Epithelial cell of proximal tubule (primary cell): ENCODE measurements around the gene PGA4. TPM values are rescaled to one million over a fixed set of nuclear protein-coding genes. Genes with fewer than 3 reads are reported as not detected.
"Not testable (repeated sequence)": the region's sequence is repeated elsewhere in the genome, so short reads cannot be mapped to it uniquely, and the experiment has no call there.

Experiments used
- DNase-seq: peaks from one replicate; pipeline ENCODE4 v3.0.0-alpha.2; 2011; ENCODE audit warnings: low read depth
- H3K4me3 ChIP-seq: 2 replicates; pipeline ENCODE4 v1.5.1; 2011; ENCODE audit warnings: low read depth, mild to moderate bottlenecking, low read length
- total RNA-seq: library from RNA; depleted of rRNA; stranded (reverse); fragments of >200 nt; gene quantifications from 2 replicates; pipeline ENCODE4 v1.2.3, GENCODE V29; 2015

The PGA4 gene
- total RNA-seq, 1 donor from 2014 or later, result not detected

- DNase-seq, H3K4me3 ChIP-seq: not testable (repeated sequence)
Observed at GRCh38 chr11:61212202-61212601, 9.9 kb upstream of the PGA4 start.

- DNase-seq, H3K4me3 ChIP-seq: not testable (repeated sequence)
Observed at GRCh38 chr11:61213711-61214324, 8.3 kb upstream of the PGA4 start.

- not testable (repeated sequence) for DNase-seq, H3K4me3 ChIP-seq
Observed at GRCh38 chr11:61218306-61218705, 3.8 kb upstream of the PGA4 start.

- not testable (repeated sequence) for DNase-seq, H3K4me3 ChIP-seq
Observed at GRCh38 chr11:61219016-61219415, 3.1 kb upstream of the PGA4 start.

GRCh38 chr11:61222692-61223091 lies 545 bp downstream of the PGA4 start:
- H3K4me3 ChIP-seq, DNase-seq: not testable (repeated sequence)

- not testable (repeated sequence) for DNase-seq, H3K4me3 ChIP-seq
Observed at GRCh38 chr11:61226457-61227137, 4.5 kb downstream of the PGA4 start.

- H3K4me3 ChIP-seq, DNase-seq: not testable (repeated sequence)
Observed at GRCh38 chr11:61229458-61229857, 7.3 kb downstream of the PGA4 start.

GRCh38 chr11:61231033-61231432 lies 8.9 kb downstream of the PGA4 start:
- DNase-seq, H3K4me3 ChIP-seq: not testable (repeated sequence)

- DNase-seq, H3K4me3 ChIP-seq: not testable (repeated sequence)
Observed at GRCh38 chr11:61231585-61231984, 9.4 kb downstream of the PGA4 start.

GRCh38 chr11:61232548-61233145 lies 10.5 kb downstream of the PGA4 start:
- H3K4me3 ChIP-seq, DNase-seq: not testable (repeated sequence)

- not testable (repeated sequence) for H3K4me3 ChIP-seq, DNase-seq
Observed at GRCh38 chr11:61237130-61237529, 15.0 kb downstream of the PGA4 start.

GRCh38 chr11:61240288-61240687 lies 18.1 kb downstream of the PGA4 start:
- not testable (repeated sequence) for H3K4me3 ChIP-seq, DNase-seq

GRCh38 chr11:61240875-61241274 lies 18.7 kb downstream of the PGA4 start, which contains the start of gene PGA5:
Gene PGA5 (plus strand): TSS chr11:61241175. CDS start chr11:61241227, 52 bp downstream.
- not testable (repeated sequence) for DNase-seq, H3K4me3 ChIP-seq

GRCh38 chr11:61241526-61241925 lies 19.4 kb downstream of the PGA4 start:
- DNase-seq, H3K4me3 ChIP-seq: not testable (repeated sequence)

- not testable (repeated sequence) for H3K4me3 ChIP-seq, DNase-seq
Observed at GRCh38 chr11:61245284-61245964, 23.3 kb downstream of the PGA4 start.

- not testable (repeated sequence) for DNase-seq, H3K4me3 ChIP-seq
Observed at GRCh38 chr11:61248071-61248470, 25.9 kb downstream of the PGA4 start.

GRCh38 chr11:61249201-61249600 lies 27.1 kb downstream of the PGA4 start:
- H3K4me3 ChIP-seq, DNase-seq: not testable (repeated sequence)

GRCh38 chr11:61250796-61251765 lies 28.9 kb downstream of the PGA4 start:
- not testable (repeated sequence) for DNase-seq, H3K4me3 ChIP-seq
